Activated CD4-positive, alpha-beta T cell treated with anti-CD3 and anti-CD28 coated beads, Interleukin-2, Interleukin-6, amounts not matched to agents 100 ng/mL and 50 ng/mL, durations not matched to agents 16 hours and 8 hours (primary cell): ENCODE results near the gene GLRX.
A peak's percentile ranks its signal among the peaks of the same experiment; 100 is the strongest.
"Not testable (repeated sequence)": the region's sequence is repeated elsewhere in the genome, so short reads cannot be mapped to it uniquely, and the experiment has no call there.

Source experiments
- DNase-seq: peaks from one replicate; pipeline ENCODE4 v3.0.0-alpha.2; 2020

Gene GLRX

GRCh38 chr5:95826949-95827891 is 4.7 kb upstream of the GLRX start:
- DNase-seq = no peak

DNA sequence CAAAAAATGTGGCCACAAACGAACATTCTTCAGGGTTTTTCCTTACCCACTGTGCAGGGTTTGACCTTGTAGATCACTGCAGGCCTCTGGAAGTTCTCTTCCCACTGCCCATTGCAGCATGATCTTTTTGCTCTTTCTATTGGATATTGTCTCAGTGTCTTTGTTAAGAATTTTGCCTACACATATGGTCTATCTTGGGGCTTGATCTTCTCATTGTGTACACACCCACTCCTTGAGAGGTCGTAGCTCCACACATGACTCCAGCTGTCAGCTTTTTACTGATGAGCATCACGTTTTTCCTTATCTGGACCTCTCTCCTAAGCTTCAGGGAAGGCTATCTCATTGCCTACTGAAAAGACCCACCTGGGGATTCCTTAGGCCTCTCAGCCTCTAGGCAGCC is 3.0 kb upstream of the GLRX start:
- DNase-seq = no peak

- no peak for DNase-seq
Observed at GRCh38 chr5:95824747-95825146, 2.2 kb upstream of the GLRX start.

DNA sequence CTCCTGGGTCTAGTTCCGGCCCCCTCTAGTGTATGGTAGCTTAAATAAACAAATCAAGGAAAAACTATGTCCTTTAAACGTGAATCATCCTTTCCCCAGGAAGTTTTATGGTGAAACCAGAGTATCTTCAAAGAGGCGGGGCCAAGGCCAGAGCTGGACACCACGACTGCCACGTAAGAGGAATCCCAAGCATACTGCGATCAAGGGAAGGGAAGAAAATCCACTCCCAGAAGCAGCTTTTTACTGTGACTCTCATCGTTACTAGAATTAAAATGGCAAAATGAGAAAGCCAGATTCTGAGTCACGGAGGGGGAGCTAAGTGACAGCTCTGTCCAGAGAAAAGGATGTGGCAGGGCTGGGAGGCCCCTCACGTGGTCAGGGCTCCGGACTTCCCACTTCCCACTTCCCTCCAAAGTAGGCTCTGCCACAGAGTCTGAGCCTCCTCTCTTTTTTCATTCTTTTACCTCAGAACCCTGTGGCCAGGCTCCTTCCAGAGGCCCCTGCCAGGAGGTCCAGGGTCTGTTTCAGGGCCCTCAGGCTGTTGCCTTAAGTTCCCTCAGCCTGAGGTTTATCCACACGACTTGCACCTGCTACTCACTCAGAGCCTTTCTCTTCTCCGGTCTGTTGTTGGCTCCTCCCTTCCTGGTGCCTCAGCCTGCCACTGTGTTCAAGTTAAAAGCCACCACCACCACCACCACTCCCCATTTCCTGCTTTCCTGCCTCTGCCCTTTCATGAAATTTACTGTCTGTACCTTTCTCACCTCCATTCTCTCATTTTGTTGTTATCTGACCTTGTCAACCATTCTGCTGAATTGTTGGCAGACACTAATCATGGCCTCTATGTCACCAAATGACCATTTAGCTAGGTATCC is 1.4 kb upstream of the GLRX start:
- peak; percentile 84 for DNase-seq

- DNase-seq = no peak
Observed at GRCh38 chr5:95823218-95823737, 752 bp upstream of the GLRX start.

DNA sequence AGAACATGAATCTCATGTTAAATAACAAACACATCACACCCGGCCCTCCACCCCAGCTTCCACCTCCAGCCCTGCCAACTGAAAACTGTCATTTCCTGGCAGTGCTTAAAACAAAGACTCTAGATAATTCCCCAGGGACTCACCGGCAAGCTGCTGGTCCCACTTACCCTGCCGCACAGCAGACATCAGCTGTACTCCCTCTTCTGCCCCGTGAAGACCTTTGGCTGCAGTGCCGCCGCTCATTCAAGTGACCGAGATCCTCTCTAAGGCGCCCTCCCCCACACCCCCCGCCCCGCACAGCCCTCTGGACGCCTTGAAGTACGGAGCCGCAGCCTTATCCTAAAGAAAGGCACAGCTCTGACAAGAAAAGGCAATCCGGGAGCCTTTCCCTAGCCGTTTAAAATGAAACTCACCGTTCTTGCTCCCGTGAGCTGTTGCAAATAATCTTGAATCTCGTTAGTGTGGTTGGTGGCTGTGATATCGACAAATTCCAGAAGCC is 434 bp downstream of the GLRX start:
- peak; percentile 27 for DNase-seq

DNA sequence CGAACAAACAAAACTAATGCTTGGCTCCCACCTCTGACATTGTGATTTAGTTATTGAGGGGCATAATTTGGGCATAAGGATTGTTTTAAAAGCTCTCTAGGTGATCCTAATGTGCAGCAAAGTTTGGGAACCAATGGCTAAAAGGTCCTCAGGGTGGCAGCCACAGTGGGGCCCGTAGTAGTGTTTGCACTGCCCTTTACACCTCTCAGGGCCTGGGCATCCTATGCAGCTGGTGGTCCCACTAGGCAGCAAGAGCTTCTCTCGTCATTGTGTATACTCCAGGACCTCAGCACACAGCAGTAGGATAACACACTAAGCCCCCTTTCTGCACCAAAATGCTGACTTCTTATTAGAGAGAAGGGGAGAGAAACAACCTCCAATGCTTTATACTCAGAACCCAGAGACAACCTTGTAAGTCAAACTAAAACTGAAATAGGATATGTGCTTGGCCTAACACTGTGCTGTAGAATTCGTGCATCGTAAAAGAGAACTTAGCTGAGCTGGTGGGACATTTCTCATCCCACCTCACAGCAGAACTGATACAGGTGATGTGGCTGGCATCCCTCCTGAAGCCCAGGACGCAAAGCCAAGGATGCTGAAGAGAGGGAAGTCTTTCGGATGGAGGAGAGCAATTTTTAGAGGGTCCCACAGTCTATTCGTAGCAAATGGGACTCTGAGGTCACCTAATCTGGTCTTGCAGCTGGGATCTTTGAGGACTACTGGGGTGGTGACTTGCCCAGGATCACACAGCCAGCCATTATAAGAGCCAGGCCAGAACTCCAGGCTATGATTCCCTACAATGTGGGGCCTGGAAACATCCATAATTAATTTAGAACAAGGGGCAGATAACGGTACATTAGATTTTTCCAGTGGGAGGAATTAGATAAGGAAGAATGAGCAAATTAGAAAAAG is 1.2 kb downstream of the GLRX start:
- peak; percentile 38 for DNase-seq

DNA sequence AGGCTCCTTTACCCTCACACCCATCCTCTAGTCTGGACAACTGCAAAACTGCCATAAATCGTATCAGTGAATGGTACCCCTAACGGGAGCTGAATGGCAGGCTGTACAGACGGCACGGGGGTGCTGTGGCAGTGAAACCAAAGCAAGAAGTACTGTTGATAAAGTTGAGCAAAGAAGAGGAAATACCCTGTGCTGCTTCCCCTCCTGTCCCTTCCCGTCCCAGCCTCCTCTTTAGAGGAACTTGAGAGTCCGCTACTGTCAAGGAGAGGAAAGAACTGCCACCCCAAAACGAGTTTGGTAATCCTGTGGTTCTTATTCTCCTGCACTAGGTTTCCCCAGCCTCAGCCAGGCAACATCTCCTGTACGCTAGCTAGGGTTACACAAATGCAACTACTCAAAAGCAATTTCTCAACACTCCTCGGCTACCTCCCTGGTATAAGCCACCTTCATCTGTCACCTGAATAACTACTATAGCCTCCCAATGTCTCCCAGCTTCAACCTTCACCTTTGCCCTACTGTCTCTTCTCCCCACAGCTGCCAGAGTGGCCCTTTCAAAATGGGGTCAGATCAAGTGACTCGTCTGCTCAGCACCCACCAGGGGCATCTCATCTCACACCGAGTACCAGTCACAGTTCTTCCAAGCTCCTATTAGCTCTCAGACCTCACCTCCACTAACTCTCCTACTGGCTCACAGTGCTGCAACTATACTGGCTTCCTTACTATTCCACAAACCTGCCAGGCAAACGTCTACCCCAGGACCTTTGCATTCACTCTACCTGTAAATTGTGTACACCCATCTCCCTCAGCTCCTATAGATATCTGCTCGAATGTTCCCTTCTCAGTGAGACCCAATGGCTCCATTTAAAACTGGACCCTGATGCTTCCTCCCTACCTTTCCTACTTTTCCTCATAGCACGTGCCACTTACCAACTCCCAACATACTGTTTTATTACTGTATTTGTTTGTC is 4.1 kb downstream of the GLRX start:
- peak; percentile 35 for DNase-seq

DNA sequence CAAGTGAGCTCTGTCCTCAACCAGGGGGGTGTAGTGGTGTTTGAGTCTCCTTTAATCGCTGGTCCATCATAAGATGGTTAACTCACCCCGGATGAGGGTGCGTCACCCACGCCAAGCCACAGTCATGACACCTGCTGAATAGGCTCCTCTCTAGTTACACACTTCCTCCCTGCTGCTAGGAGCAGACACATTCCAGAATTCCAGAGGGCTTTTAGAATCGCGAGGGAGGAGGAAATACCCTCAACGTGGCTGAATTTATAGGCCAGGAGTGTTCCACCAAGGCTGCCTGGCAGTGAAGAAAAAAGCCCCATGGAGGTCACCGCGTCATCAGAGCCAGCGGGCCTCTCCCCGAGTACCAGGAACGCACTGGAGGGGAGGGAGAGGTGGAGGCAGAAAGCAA is 5.1 kb downstream of the GLRX start:
- peak; percentile 41 for DNase-seq

- no peak for DNase-seq
Observed at GRCh38 chr5:95816776-95817175, 5.8 kb downstream of the GLRX start.

- no peak for DNase-seq
Observed at GRCh38 chr5:95816341-95816740, 6.2 kb downstream of the GLRX start.

DNA sequence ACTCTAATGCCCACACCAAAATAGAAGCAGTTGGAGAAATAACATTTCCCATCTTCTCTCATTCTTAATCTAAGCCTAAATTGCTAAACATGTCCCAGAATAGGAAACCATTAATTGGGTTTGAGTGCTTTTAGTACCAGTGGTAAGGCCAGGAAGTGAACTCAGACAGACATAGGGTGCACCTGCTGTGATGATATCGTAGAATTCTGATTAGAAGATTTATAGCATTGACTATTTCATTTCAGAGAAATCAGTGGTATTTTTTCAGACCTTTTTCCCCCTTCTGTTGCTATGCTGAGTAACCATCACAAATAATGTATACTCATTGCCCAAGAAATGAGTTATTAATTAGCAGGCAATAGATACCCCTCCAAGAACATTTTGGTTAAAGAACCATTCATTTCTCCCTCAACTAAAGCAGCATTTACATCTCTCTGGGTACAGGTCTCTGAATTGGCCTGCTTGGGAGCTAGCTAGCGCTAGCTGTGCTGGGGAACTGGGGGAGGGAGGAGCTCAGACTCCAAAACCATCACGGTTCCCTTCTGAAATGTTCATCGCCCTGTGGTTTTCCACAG is 7.3 kb downstream of the GLRX start:
- DNase-seq = no peak

- DNase-seq = not testable (repeated sequence)
Observed at GRCh38 chr5:95813035-95813434, 9.5 kb downstream of the GLRX start.

DNA sequence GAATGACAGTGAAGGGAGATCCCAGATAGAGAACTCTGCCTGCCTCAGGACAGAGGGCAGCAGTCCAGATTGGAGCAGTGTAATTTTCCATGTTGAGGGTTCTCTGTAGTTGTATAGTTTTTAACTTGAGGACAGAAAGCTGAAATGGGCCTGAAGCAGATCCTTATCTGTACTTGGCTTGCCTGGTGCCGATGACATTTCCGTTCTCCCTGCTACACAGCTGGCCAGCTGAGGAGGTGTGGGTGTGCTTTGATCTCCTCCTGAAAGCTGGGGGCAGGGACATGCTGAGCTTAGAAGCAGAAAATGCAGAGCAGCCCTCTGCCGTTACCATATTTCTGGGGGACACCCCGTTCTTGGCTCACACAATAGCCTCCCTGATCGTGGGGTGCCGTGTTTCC is 10.5 kb downstream of the GLRX start:
- DNase-seq = peak; percentile 41

DNA sequence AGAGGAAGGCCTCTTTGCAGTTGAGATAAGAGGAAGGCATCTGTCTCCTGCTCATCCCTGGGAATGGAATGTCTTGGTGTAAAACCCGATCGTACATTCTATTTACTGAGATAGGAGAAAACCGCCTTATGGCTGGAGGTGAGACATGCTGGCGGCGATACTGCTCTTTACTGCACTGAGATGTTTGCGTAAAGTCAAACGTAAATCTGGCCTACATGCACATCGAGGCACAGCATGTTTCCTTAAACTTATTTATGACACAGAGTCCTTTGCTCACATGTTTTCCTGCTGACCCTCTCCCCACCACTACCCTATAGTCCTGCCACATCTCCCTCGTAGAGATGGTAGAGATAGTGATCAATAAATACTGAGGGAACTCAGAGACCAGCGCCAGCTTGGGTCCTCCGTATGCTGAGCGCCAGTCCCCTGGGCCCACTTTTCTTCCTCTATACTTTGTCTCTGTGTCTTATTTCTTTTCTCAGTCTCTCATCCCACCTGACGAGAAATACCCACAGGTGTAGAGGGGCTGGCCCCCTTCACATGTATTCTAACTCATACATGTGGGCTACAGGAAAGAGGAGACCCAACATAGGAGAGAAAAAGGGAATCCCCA is 11.0 kb downstream of the GLRX start:
- not testable (repeated sequence) for DNase-seq

GRCh38 chr5:95811126-95811423 is 11.5 kb downstream of the GLRX start:
- not testable (repeated sequence) for DNase-seq

- no peak for DNase-seq
Observed at GRCh38 chr5:95810305-95811125, 12.0 kb downstream of the GLRX start.

DNA sequence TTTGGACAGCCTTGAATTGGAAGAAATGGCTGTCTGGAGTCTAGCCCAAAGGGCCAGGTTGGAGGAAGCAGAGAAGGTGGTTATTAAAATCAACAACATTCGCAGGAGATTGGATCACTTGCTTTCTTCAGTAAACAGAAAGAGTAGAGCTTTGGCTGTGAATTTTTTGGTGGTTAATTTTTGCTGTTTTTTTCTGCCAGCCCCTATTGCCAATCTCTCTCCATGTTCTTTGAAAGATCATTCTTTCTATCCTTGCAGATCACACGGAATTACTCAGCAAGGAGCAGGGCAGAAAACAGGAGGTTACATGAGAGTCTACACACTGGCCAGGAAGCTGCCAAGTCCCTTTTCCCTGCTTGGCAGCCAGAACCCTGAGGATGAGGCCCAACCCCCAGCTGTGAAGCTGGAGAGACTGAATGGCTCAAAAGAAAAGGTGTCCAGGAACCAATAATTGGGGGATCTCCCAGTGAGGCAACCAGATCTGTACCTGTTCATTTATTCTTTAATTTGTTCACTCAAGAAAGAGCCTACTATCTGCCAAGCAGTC is 13.0 kb downstream of the GLRX start:
- no peak for DNase-seq
